Measurements from ENCODE around the gene DNAJC11.
A peak's percentile ranks its signal among the peaks of the same experiment; 100 is the strongest.

DNAJC11 gene

DNA sequence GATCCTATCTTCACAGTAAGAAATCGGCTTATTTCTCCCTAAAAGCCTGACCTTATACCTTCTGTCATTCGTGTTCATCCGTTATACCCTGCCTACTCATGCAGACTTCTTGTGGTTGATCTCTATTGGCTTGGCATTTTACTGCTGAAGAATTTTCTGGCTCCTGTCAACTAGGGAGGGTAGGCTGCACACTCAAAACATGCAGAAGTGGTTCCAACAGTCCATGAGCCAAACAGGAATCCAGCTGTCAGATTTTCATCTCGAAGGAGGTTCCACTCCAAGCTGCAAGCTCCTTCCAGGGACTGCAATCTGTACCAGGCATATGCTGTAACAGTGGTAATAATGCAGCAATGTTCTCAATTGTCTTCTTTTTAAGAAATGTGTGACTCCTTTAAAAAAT lies 10.1 kb downstream of the DNAJC11 start:
- H3K27ac ChIP-seq = no peak overlapping the region
- TF ChIP-seq, protein P1, sequence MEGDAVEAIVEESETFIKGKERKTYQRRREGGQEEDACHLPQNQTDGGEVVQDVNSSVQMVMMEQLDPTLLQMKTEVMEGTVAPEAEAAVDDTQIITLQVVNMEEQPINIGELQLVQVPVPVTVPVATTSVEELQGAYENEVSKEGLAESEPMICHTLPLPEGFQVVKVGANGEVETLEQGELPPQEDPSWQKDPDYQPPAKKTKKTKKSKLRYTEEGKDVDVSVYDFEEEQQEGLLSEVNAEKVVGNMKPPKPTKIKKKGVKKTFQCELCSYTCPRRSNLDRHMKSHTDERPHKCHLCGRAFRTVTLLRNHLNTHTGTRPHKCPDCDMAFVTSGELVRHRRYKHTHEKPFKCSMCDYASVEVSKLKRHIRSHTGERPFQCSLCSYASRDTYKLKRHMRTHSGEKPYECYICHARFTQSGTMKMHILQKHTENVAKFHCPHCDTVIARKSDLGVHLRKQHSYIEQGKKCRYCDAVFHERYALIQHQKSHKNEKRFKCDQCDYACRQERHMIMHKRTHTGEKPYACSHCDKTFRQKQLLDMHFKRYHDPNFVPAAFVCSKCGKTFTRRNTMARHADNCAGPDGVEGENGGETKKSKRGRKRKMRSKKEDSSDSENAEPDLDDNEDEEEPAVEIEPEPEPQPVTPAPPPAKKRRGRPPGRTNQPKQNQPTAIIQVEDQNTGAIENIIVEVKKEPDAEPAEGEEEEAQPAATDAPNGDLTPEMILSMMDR (IDR thresholded peaks at IDR 0.05; ENCODE audit: low read depth, low read length, missing control alignments) = no peak
- H3K27me3 ChIP-seq (replicated peaks) = no peaks in the 10 kb centered on the region
- in situ Hi-C loops (cut with HindIII; ENCODE audit: low pct_ligation_motif_present, low sequenced_read_pairs) = no loop called here
- no peak for DNase-seq
- H3K4me3 ChIP-seq (ENCODE audit: low read depth, low read length) = no peak overlapping the region
- H3K36me3 ChIP-seq (replicated peaks) = no peaks in the 10 kb centered on the region

DNA sequence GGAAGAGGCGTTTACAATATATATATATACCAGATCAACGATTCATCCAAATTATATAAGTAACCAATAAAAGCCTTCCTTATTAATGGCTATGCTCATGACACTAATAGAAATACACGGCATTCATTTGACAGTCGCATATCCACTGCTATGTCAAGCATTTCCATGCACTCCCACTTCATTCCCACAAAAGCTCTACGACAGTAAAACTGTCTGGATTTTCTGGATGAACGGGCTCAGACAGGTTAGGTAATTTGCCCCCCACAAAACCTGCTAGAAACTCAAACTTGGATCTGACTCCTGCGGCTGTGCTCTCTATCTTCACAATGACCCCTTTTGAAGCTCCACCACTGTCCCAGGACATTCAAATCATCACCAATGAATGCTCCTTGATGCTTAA lies 11.4 kb downstream of the DNAJC11 start:
- Histone ChIP-seq H3K27me3 (replicated peaks) (no peaks in the 10 kb centered on the region), H3K4me3 (ENCODE audit: low read depth, low read length) (no peak overlapping the region), H3K36me3 (replicated peaks) (no peaks in the 10 kb centered on the region), H3K27ac (no peak overlapping the region)
- in situ Hi-C loops (cut with HindIII; ENCODE audit: low pct_ligation_motif_present, low sequenced_read_pairs) = no loop called here
- DNase-seq = no peak
- TF ChIP-seq, protein P1 (IDR thresholded peaks at IDR 0.05; ENCODE audit: low read depth, low read length, missing control alignments) = no peak

DNA sequence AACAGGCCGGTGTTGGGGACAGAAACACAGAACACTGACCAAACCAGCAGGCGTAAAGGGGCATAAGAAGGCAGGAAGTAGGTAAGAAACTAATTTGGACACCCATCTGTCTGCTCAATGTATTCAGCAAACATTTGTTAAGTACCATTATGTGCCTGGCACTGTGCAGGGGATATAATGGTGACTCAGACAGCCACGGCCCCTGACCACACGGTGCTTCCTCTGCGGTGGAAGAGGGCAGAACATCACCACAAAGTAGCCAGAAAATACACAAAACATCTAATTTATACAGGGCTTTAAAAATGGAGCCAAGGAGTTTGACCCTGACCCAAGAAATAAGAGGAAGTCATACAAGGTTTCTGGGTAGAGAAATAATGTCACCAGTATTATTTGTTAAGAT lies 12.9 kb downstream of the DNAJC11 start:
- Histone ChIP-seq H3K27ac (peak overlapping the region; percentile 51), H3K4me3 (ENCODE audit: low read depth, low read length) (no peak overlapping the region), H3K27me3 (replicated peaks) (no peaks in the 10 kb centered on the region), H3K36me3 (replicated peaks) (no peaks in the 10 kb centered on the region)
- in situ Hi-C loops (cut with HindIII; ENCODE audit: low pct_ligation_motif_present, low sequenced_read_pairs) = no loop called here
- peak; percentile 44 for DNase-seq
- TF ChIP-seq, protein P1 (IDR thresholded peaks at IDR 0.05; ENCODE audit: low read depth, low read length, missing control alignments) = no peak

DNA sequence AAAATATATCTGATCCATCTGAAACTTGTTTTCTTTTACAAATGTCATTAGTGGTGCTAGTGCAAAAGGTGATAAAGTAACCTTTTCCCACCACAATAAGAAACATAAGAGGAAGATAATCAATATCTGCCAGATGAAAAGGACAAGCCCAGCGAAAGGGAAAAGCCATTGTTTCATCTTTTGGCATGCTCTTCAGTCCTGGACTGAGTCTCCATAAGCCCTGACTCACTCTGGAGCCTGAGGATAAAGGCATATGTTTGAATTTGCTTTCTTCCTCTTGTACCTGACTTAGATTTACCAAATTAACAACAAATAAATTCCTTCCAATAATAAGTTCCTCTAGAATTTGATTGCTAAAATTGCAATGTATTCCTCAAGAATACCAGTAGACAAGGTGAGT lies 13.6 kb downstream of the DNAJC11 start:
- Histone ChIP-seq H3K36me3 (replicated peaks) (no peaks in the 10 kb centered on the region), H3K27ac (peak overlapping the region; percentile 51), H3K27me3 (replicated peaks) (no peaks in the 10 kb centered on the region), H3K4me3 (ENCODE audit: low read depth, low read length) (no peak overlapping the region)
- peak; percentile 13 for DNase-seq
- TF ChIP-seq, protein P1 (IDR thresholded peaks at IDR 0.05; ENCODE audit: low read depth, low read length, missing control alignments) = no peak
- in situ Hi-C loops (cut with HindIII; ENCODE audit: low pct_ligation_motif_present, low sequenced_read_pairs) = no loop called here

DNA sequence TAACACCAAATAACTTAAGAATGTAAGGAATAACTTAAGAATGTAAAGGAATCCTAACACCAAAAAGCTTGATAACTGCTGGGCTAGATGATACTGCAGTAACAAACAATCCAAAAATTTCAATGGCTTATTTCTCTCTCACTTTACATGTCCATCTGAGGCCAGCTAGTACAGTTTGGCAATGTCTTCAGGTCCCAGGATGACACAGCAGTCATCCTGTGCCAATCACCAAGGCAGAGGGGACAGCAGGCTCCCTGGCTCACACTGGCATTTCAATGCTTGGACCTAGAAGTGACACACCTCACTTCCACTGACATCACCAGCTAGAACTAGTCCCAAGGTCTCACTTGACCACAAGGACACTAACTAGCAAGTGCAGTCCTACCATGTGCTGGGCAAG lies 15.3 kb downstream of the DNAJC11 start:
- TF ChIP-seq, protein P1 (IDR thresholded peaks at IDR 0.05; ENCODE audit: low read depth, low read length, missing control alignments) = no peak
- Histone ChIP-seq H3K27me3 (replicated peaks) (no peaks in the 10 kb centered on the region), H3K4me3 (ENCODE audit: low read depth, low read length) (no peak overlapping the region), H3K36me3 (replicated peaks) (no peaks in the 10 kb centered on the region), H3K27ac (peak overlapping the region; percentile 40)
- peak; percentile 32 for DNase-seq
- in situ Hi-C loops (cut with HindIII; ENCODE audit: low pct_ligation_motif_present, low sequenced_read_pairs) = no loop called here

DNA sequence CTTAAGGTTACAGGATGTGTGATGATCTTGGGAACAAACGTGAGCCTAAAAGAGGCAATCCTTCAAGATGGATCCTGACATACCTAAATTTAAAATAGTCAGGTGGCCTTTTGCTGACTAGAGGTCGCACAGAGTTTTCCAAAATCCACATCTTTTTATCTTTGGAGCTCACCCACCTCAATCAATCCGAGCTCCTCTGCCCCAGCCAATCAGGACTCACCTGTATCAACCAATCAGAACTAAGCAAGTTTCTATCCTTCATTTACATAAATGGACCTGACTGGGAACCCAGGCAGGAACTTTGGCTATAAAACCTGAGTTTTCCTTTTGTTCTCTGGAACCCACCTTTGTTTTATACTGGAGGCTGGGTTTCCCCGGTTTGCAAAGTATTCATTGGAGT lies 16.2 kb downstream of the DNAJC11 start:
- Histone ChIP-seq H3K27me3 (replicated peaks) (no peaks in the 10 kb centered on the region), H3K4me3 (ENCODE audit: low read depth, low read length) (no peak overlapping the region), H3K27ac (peak overlapping the region; percentile 24), H3K36me3 (replicated peaks) (peaks cover 3% of the 10 kb centered on the region)
- in situ Hi-C loops (cut with HindIII; ENCODE audit: low pct_ligation_motif_present, low sequenced_read_pairs) = no loop called here
- DNase-seq = no peak
- TF ChIP-seq, protein P1 (IDR thresholded peaks at IDR 0.05; ENCODE audit: low read depth, low read length, missing control alignments) = no peak

Measured in brain microvascular endothelial cell (primary cell).